ENCODE results near the gene MMP13.

MMP13 gene

DNA sequence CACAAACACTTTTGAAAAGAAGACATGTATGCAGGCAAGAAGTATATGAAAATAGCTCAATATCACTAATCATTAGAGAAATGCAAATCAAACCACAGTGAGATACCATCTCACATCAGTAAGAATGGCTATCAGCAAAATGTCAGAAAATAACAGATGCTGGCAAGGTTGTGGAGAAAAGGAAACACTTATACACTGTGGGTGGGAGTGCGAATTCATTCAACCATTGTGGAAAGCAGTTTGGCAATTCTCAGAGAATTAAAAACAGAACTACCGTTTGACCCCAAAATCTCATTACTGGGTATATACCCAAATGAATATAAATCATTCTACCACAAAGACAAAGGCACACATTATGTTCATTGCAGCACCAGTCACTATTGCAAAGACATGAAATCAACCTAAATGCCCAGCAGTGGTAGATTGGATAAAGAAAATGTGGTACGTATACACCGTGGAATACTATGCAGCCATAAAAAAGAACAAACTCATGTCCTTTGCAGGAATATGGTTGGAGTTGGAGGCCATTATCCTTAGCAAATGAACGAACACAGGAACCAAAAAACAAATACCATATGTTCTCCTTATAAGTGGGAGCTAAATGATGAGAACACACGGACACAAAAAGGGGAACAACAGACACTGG is 18.5 kb downstream of the MMP13 start:
- no peak overlapping the region for H3K4me3 ChIP-seq (ENCODE audit: low read depth, low read length)
- TF ChIP-seq, protein P1, sequence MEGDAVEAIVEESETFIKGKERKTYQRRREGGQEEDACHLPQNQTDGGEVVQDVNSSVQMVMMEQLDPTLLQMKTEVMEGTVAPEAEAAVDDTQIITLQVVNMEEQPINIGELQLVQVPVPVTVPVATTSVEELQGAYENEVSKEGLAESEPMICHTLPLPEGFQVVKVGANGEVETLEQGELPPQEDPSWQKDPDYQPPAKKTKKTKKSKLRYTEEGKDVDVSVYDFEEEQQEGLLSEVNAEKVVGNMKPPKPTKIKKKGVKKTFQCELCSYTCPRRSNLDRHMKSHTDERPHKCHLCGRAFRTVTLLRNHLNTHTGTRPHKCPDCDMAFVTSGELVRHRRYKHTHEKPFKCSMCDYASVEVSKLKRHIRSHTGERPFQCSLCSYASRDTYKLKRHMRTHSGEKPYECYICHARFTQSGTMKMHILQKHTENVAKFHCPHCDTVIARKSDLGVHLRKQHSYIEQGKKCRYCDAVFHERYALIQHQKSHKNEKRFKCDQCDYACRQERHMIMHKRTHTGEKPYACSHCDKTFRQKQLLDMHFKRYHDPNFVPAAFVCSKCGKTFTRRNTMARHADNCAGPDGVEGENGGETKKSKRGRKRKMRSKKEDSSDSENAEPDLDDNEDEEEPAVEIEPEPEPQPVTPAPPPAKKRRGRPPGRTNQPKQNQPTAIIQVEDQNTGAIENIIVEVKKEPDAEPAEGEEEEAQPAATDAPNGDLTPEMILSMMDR (conservative IDR thresholded peaks at IDR 0.05; ENCODE audit: low read depth, low read length), result no peak
- DNase-seq (ENCODE audit: low read depth), result no peak

DNA sequence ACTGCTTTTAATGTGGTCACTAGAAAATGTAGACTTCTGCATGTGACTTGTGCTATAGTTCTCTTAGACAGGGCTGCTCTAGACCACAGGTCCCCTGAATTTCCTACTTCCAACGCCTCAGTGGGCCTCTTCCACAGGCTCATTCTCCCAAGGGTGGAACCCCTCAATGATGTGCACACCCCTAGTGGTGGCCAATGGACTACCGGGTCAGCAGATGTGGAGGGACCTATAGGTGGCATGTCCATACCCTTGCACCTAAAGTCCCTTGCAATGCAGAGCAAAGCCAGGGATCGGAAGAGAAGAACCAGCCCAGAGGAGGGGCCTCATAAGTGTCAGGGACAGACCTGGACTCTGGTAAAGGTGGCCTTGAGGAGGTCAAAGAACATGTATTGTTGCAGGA is 20.0 kb downstream of the MMP13 start:
- TF ChIP-seq, protein P1 (conservative IDR thresholded peaks at IDR 0.05; ENCODE audit: low read depth, low read length), result peak; percentile 27

DNA sequence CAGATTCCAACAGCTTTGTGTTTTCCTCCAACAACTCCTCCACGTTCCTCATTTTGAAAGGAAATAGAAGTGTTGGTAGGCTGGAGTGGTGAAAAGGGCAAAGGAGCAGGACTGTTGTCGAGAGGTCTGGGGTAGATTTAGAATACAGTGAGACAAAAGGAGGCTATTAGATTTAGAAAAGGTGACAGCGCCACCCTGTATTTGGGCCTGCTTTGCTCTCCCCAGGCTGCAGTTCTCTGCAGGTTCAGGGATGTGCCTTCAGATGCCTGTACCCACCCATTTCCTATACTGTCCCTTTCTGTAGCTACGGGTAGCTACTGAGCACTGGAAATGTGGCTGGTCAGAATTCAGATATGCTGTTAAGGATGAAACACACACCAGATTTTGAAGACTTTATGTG is 20.8 kb downstream of the MMP13 start:
- no peak for DNase-seq (ENCODE audit: low read depth)
- H3K4me3 ChIP-seq (ENCODE audit: low read depth, low read length), result no peak overlapping the region
- TF ChIP-seq, protein P1 (conservative IDR thresholded peaks at IDR 0.05; ENCODE audit: low read depth, low read length), result no peak

More for the DNA sequence above, 20.0 kb downstream of the MMP13 start:
- DNase-seq (ENCODE audit: low read depth), result no peak
- no peak overlapping the region for H3K4me3 ChIP-seq (ENCODE audit: low read depth, low read length)

DNA sequence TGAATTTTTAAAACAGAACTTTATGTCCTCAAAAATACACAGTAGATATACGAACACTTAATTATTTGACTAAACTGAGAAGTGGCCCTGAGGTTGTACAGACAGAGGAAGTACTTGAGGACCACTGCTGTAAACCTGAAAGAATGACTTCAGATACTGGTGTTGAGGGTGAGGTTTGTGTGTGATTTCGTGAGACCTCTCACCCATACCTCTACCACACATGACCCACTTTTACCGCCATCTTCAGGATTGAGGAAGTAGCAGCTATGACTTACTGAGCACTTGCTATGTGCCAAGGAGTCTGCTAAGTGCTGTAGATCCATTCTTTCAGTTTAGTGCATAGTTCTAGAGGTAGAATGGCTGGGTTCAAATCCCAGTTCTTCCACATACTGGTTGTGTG is 21.9 kb downstream of the MMP13 start:
- H3K4me3 ChIP-seq (ENCODE audit: low read depth, low read length), result no peak overlapping the region
- TF ChIP-seq, protein P1 (conservative IDR thresholded peaks at IDR 0.05; ENCODE audit: low read depth, low read length), result no peak
- no peak for DNase-seq (ENCODE audit: low read depth)

DNA sequence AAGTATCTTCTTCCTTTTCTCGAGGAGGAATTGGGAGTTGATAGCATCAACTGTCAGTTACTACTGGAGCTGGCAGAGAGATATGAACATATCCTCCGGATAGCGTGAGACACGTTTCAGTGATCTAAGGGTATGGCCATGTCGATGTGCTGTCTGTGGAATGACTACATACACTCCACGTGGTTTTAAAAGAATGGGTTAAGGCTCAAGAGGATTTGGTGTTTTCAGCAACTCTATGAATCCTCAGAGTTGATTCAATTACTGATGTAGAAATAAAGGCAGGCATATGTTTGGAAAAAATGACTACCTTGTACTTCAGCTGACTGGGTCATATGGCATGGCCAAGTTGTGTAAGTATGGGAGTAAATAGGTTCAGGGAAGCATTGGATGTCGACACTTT is 22.9 kb downstream of the MMP13 start:
- TF ChIP-seq, protein P1 (conservative IDR thresholded peaks at IDR 0.05; ENCODE audit: low read depth, low read length), result no peak
- DNase-seq (ENCODE audit: low read depth), result no peak
- no peak overlapping the region for H3K4me3 ChIP-seq (ENCODE audit: low read depth, low read length)

DNA sequence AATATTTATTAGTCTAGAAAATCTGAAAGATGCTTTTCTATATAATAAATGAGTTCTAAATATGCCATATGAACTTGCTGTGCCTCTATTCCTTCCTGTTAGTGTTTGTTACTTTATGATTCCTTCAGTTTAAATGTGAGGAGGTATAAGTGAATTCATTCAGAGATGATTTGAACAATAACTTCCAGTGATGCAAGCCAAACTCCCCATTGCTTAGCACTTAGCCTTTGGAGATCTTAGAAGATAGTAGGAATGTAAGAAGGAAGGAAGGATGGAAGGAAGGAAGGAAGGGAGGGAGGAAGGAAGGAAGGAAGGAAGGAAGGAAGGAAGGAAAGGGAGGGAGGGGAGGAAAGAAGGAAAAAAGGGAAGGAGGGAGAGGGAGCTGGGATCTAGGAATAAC is 25.1 kb downstream of the MMP13 start:
- DNase-seq (ENCODE audit: low read depth), result no peak
- TF ChIP-seq, protein P1 (conservative IDR thresholded peaks at IDR 0.05; ENCODE audit: low read depth, low read length), result no peak
- H3K4me3 ChIP-seq (ENCODE audit: low read depth, low read length), result no peak overlapping the region

DNA sequence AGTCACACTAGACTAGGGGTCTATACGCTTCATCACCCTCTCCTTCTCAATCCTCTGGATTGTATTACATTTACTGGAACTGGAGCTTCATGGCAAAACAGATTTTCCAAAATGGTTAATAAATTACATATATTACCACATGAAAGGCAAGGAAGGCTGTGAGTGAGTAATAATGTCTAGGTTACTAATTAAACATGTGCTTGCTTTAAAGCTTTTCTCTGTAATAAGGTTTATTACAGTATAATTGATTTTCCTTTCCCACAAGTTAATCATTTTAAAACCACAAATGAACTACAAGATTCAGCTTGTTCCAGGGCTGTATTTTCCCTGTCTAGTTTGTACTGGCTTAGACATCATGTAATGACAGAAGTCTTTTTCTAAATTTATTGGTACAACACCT is 25.6 kb downstream of the MMP13 start:
- no peak for DNase-seq (ENCODE audit: low read depth)
- H3K4me3 ChIP-seq (ENCODE audit: low read depth, low read length), result no peak overlapping the region
- TF ChIP-seq, protein P1 (conservative IDR thresholded peaks at IDR 0.05; ENCODE audit: low read depth, low read length), result no peak

All from choroid plexus epithelial cell (primary cell).